ENCODE measurements around the gene COX14.

COX14 gene

GRCh38 chr12:50123203-50123602 is 11.2 kb downstream of the COX14 start:
- H3K4me3 ChIP-seq (ENCODE audit: low read depth, low read length): no peak overlapping the region
- no peak for TF ChIP-seq CTCF (IDR thresholded peaks at IDR 0.05; ENCODE audit: low read depth, low read length, missing control alignments)
- in situ Hi-C loops (cut with HindIII; ENCODE audit: low sequenced_read_pairs): no loop called here
- DNase-seq (ENCODE audit: low read depth): no peak

GRCh38 chr12:50127546-50127945 is 15.5 kb downstream of the COX14 start:
- H3K4me3 ChIP-seq (ENCODE audit: low read depth, low read length): no peak overlapping the region
- no peak for DNase-seq (ENCODE audit: low read depth)
- TF ChIP-seq CTCF (IDR thresholded peaks at IDR 0.05; ENCODE audit: low read depth, low read length, missing control alignments): no peak
- in situ Hi-C loops (cut with HindIII; ENCODE audit: low sequenced_read_pairs): no loop called here

- in situ Hi-C loops (cut with HindIII; ENCODE audit: low sequenced_read_pairs): no loop called here
- DNase-seq (ENCODE audit: low read depth): no peak
- no peak overlapping the region for H3K4me3 ChIP-seq (ENCODE audit: low read depth, low read length)
- no peak for TF ChIP-seq CTCF (IDR thresholded peaks at IDR 0.05; ENCODE audit: low read depth, low read length, missing control alignments)
Observed at GRCh38 chr12:50129290-50129689, 17.3 kb downstream of the COX14 start.

DNA sequence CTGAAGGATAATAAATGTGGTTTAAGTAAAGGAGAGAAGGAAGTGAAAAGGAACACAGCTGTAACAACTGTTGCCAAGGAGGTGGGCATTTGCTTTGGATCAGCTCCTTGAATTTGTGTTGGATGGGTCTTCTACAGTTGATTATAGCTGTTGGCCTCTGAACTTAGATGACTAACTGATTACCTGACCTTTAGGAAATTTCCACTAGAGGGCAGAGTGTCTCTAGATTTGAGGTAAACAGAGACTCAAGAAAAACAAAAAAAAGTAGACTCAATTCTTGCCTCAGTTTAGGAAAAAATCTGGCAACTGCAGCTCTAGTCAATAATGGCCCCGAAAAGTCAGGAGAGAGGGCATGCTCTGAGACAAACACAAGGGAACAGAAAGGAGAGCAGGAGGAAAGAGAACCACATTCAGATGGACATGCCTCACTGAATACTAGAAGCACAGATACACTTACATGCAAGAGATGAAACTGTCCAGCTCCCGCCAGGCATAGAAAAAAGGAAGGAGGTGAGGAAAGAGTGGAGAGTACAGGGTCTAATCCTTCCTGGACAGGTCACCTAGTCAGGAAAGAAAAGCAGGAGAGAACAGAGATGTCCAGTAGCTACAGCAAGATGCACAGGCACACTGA is 20.6 kb downstream of the COX14 start:
- TF ChIP-seq CTCF (IDR thresholded peaks at IDR 0.05; ENCODE audit: low read depth, low read length, missing control alignments): peak; percentile 30
- in situ Hi-C loops (cut with HindIII; ENCODE audit: low sequenced_read_pairs): no loop called here
- H3K4me3 ChIP-seq (ENCODE audit: low read depth, low read length): no peak overlapping the region
- peak; percentile 19 for DNase-seq (ENCODE audit: low read depth)

DNA sequence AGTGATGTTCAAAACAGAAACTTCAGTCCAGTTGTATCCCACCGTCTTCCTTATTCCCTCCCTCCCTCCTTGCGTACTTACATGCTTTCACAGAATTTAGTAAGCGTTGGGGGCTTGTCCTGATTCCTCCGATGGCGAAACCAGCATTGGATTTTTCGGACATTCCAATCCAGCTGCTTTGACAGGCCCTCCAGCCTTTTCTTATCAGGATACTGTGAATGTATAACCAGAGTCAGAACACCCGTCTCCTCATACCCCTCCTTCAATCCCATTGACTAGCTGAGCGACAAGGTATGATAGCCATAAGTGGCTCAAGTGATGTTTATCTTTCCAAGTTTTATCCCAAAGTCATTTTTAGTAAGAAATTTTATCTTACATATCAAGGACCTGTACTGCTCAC is 31.0 kb downstream of the COX14 start:
- in situ Hi-C loops (cut with HindIII; ENCODE audit: low sequenced_read_pairs): no loop called here
- no peak overlapping the region for H3K4me3 ChIP-seq (ENCODE audit: low read depth, low read length)
- no peak for DNase-seq (ENCODE audit: low read depth)
- no peak for TF ChIP-seq CTCF (IDR thresholded peaks at IDR 0.05; ENCODE audit: low read depth, low read length, missing control alignments)

DNA sequence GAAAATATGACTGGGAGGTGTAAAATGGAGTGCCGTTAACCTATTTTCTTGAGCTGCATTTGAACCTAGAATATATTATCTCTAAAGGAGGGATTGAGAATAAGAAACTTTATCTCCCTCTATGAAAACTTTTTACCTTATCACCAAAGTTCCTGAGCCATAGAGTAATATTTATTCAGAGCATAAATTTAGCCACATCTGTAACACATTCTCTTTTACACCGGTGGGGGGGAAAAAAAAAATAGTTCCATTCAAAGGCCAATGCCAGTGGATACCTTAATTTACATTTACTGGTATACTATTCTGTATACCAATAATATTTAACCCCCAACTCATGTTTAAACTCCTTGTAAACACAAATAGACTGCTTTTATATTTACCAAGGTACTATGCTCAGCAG is 33.4 kb downstream of the COX14 start:
- TF ChIP-seq CTCF (IDR thresholded peaks at IDR 0.05; ENCODE audit: low read depth, low read length, missing control alignments): no peak
- in situ Hi-C loops (cut with HindIII; ENCODE audit: low sequenced_read_pairs): no loop called here

More for the DNA sequence above, 33.4 kb downstream of the COX14 start:
- DNase-seq (ENCODE audit: low read depth): no peak
- no peak overlapping the region for H3K4me3 ChIP-seq (ENCODE audit: low read depth, low read length)
